ENCODE data around the gene TNNC2.

- no peak for TF ChIP-seq EP300 (IDR thresholded peaks at IDR 0.05; ENCODE audit: borderline replicate concordance)
- no peak for TF ChIP-seq FOXM1 (IDR thresholded peaks at IDR 0.05; ENCODE audit: borderline replicate concordance, low read depth)
- TF ChIP-seq, protein P1, sequence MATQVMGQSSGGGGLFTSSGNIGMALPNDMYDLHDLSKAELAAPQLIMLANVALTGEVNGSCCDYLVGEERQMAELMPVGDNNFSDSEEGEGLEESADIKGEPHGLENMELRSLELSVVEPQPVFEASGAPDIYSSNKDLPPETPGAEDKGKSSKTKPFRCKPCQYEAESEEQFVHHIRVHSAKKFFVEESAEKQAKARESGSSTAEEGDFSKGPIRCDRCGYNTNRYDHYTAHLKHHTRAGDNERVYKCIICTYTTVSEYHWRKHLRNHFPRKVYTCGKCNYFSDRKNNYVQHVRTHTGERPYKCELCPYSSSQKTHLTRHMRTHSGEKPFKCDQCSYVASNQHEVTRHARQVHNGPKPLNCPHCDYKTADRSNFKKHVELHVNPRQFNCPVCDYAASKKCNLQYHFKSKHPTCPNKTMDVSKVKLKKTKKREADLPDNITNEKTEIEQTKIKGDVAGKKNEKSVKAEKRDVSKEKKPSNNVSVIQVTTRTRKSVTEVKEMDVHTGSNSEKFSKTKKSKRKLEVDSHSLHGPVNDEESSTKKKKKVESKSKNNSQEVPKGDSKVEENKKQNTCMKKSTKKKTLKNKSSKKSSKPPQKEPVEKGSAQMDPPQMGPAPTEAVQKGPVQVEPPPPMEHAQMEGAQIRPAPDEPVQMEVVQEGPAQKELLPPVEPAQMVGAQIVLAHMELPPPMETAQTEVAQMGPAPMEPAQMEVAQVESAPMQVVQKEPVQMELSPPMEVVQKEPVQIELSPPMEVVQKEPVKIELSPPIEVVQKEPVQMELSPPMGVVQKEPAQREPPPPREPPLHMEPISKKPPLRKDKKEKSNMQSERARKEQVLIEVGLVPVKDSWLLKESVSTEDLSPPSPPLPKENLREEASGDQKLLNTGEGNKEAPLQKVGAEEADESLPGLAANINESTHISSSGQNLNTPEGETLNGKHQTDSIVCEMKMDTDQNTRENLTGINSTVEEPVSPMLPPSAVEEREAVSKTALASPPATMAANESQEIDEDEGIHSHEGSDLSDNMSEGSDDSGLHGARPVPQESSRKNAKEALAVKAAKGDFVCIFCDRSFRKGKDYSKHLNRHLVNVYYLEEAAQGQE (IDR thresholded peaks at IDR 0.05; ENCODE audit: low read depth): no peak
- TF ChIP-seq TEAD4 (IDR thresholded peaks at IDR 0.05): no peak
- TF ChIP-seq, protein P2, sequence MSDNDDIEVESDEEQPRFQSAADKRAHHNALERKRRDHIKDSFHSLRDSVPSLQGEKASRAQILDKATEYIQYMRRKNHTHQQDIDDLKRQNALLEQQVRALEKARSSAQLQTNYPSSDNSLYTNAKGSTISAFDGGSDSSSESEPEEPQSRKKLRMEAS (IDR thresholded peaks at IDR 0.05): no peak
These were observed 12.8 kb downstream of the TNNC2 start for GRCh38 chr20:45814314-45814713.

All from Ishikawa (cell line).